Ureter (tissue), 1 donor: ENCODE measurements around the gene RPS10. TPM values are rescaled to one million over a fixed set of nuclear protein-coding genes. Genes with fewer than 3 reads are reported as not detected.

ENCODE experiments used
- DNase-seq: peaks from one replicate; pipeline ENCODE4 v3.0.0-alpha.2; 2020; ENCODE audit warnings: low spot score
- total RNA-seq: library from RNA; stranded (reverse); gene quantifications from one replicate; pipeline ENCODE4 v1.2.4, GENCODE V29; 2023
- donor health status: DM: yes; HTN: yes; CAD: no.

The RPS10 gene
- total RNA-seq = 1,781 TPM

DNA sequence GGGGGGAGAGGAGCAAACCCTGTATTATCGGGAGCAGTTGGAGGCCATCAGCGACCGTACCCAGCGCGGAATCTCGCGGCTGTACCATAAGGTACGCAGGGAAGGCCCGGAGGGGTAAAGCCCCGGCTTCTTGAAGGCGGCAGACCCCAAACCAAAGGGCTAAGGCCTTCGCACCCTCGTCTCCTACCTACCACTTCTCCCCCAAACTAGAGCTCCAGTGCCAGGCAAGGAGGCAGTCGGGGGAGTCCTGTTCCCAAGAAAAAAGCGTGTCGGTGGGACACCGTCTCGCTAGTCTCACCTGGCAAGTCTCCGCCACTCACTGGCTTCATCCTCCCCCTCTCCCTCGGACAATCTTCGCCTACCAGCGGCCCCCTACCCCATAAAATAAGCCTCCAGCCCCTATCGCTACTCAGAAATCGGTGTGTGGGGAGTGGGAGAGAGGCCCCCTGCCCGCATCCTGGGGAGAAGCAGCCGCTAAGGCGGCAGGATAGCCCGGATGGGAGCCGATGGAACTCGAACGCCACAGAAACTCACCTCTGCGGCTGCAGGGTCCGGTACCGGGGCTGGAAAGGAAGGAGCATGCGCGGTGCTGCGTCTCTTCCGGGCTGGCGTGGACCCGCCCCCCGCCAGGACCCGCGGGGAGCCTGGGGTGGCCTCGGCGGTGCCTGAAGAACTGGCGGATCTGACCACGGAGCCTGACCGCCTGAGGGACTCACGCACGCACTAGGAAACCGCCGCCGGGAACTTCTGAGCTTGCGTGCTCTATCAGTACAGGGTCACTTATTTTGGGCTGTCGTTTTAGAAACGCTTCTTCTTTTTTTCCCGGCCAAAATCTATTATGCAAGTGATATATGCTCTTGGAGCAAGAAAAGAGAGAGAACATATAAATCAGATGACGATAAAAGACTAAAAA lies at the start of gene RPS10:
RPS10 (minus strand) TSS at position 572 of the 913 bp plus-strand sequence. CDS start 848 bp downstream, outside the sequence.
- peak; percentile 94 for DNase-seq

DNA sequence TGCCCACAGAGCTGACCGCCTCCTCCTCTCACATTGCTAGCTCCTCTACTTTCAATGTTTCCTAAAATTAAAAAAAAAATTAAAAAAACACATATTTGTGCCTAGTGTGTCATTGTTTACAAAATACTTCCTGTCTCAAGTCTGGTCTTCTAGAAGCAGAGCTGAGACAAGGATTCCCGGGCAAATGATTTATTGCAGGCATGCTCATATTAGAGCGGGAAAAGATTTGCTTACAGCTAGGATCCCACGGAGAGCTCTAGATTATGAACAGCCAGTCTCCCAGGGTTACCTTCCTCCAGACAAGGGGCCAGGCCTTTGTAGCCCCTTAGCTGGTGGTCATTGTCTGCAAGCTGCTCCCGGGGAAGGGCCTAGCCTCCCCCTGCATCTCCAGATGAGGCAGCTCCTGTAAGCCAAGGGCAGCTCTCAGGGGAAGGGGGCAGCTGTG lies 49.4 kb upstream of the RPS10 start:
- no peak for DNase-seq

GRCh38 chr6:34474754-34475153 lies 48.9 kb upstream of the RPS10 start:
- DNase-seq = no peak

GRCh38 chr6:34473967-34474366 lies 48.1 kb upstream of the RPS10 start:
- DNase-seq = no peak

DNA sequence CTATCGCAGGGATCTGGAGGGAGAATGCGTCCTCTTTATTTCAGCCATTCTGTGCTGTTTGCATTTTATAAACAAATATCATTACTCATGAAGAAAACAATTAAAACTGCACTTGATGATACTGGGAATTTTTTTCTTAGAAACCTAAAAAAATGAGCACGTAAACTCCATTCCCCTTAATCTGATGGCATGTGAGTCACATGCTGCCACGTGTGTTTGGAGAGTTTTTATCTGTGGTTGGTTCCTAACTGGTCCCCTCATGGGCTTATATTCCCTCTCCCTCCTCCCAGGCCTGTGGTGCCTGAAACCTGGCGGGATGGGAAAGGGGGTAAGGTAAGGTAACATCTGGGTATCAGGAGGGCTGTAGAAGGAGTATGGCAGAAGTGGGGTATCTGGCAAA lies 46.6 kb upstream of the RPS10 start:
- DNase-seq = no peak

DNA sequence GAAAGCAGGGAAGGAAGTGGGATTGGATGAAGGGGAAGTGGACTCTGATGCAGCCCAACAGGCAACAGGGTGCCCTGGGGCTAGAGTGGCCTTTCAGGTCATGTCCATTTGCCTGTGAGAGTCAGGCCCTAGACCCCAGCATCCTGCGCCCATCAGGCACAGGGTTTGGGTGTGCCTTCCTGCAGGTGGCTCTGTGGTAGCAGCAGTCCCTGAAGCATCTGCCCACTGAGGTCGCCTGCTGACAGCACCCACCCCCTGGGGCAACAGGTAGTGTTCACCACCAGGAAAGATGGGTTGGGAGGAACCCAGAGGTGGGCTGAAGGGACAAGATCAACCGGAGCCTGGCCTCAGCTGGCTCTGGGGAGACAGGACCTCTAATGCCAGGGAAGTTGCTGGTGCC lies 43.6 kb upstream of the RPS10 start:
- DNase-seq = no peak

GRCh38 chr6:34468378-34468892 lies 42.6 kb upstream of the RPS10 start:
- DNase-seq = no peak

DNA sequence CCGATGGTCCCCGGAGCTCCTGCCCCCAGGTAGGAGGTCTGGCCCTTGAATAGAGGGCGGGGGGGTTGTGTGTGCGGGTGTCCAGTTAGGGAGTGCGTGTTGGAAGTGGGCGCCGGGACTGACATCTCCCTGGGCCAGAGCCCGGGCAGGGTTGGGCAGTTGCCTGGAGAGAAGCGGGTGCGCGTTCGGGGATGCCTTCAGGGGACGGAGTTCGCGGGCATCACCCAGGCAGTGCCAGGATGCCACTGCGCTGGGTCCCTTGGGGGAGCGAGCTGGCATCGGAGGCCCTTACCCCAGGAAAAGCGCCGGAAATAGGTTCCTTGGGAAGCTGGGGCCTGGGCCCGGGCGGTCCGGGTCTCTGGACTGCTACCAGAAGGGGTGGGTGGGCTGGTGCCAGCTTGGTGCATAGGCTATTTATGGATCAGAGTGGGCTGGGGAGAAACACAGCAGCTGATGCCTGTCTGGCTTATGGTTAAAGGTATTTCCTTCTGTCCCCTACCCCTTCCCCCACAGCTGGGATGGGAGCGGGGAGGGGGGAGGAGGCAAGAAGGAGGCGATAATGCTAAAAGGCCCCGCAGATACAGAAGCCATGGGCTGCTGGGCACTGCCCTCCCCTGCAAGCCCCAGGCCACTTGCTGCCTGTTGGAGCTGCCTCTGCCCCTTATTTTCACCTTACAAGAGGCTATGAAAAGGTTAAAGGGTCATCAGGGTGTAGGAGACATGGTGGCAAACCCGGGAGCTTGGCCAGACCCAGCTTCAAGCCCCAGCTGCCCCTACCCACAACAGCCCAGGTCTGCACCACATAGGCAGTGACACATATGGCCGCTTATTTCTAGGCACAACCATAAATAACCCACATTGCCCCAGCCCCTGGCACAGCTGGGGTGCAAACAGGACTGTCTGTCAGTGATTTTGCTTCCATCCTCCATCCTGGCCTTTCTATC lies 40.6 kb upstream of the RPS10 start:
- no peak for DNase-seq

DNA sequence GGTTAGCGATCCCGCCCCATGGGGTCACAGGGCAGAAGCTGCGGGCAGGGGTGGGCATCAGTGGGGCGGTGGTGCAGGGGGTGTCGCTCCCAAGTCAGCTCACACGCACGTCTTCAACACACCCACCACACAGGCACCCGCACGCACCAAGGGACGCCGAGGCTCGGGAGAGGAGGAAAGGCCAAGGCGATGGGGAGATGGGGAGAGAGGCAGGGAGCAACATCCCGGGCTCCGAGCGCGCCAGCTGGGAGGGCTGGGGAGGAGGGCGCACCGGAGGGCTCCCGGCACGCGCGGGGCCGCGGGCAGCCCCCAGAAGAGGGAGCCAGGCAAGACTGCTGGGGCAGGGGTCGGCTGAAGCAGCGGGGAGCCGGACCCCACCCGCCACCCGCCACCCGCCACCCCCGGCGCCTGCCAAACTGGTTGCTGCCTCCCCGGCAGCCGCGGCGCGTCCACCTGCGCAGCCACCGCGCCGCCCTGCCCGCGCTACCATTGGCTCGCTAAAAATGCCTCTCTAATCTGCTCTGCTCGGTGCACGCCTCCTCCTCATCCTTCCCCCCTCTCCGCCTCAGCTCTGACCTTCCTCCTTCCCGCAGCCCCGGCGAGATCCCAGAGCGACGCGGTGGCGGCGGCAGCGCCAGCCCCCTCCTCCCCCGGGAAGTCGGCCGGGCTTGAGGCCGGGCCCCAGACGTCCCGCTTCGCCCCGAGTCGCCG lies 39.8 kb upstream of the RPS10 start, which contains the start of gene PACSIN1:
PACSIN1 (plus strand) TSS at position 546 of the 711 bp plus-strand sequence. CDS start 60,230 bp downstream, outside the sequence.
- no peak for DNase-seq

- DNase-seq = no peak
These were observed 38.0 kb upstream of the RPS10 start for GRCh38 chr6:34463849-34464248.

DNA sequence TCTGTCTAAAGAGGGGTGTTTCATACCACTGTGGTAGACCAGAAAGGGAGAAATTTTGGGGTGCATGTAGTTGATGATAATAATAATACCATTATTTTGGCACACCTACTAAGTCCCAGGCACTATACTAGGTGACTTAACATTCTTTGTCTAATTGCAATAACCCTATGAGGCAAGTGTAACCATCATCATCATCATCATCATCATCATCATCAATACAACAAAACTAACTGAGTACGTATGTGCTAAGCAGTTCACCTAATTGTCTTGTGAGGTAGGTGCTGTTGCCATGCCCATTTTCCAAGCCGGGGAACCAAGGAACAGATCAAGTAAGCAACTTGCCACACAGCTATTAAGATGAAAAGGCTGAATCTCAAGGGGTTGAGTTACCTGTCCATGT lies 37.4 kb upstream of the RPS10 start:
- DNase-seq = no peak

- DNase-seq = peak; percentile 58
These were observed 36.7 kb upstream of the RPS10 start for GRCh38 chr6:34462551-34462971.

- no peak for DNase-seq
These were observed 36.1 kb upstream of the RPS10 start for GRCh38 chr6:34462010-34462409.

GRCh38 chr6:34460796-34461507 lies 35.1 kb upstream of the RPS10 start:
- DNase-seq = no peak

DNA sequence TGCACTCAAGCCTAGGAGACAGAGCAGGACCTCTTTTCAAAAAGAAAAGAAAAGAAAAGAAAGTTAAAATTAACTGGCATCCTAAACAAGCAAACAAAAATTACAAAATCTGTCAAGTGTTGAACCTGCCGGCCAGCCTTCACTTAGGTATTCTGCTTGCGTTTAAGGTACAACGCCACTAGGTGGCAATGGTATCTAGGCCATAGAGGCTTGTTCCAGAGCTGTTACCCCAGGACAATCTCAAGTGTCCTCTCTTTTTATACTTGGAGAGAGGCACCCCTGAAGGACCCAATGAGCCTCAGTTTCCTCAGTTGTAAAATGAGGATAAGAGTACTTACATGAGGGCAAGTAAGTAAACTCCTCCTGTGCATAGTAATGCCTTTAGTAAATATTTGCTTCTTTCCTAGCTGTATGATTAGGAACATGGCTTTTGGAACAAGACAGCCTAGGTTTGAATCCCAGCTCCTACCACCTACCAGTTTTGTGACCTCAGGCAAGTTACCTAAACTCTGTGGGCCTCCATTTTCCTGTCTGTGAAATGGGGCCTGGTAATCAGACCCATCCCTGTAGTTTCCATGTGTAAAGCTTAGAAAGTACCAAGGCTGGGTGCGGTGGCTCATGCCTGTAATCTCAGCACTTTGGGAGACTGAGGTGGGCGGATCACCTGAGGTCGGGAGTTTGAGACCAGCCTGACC lies 34.2 kb upstream of the RPS10 start:
- DNase-seq = no peak

- DNase-seq = no peak
These were observed 32.2 kb upstream of the RPS10 start for GRCh38 chr6:34457742-34458735.

DNA sequence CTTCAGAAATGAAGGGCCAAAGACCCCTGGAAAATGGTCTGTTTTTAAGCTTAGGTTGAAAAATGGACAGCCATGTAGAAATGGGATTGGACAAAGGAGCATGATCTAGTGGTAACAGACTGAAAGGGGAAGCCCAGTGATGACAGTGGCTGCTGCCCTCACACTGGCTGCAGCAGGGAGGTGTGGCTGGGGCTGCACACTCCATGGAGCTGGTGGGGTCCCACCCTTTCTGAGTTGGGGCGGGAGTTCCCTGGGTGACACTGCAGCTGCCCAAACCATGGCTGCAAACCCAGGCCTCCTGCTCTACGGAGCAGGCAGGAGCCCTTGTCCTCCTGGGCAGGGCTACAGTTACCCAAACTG lies 31.5 kb upstream of the RPS10 start:
- no peak for DNase-seq

- no peak for DNase-seq
These were observed 30.0 kb upstream of the RPS10 start for GRCh38 chr6:34455831-34456230.

DNA sequence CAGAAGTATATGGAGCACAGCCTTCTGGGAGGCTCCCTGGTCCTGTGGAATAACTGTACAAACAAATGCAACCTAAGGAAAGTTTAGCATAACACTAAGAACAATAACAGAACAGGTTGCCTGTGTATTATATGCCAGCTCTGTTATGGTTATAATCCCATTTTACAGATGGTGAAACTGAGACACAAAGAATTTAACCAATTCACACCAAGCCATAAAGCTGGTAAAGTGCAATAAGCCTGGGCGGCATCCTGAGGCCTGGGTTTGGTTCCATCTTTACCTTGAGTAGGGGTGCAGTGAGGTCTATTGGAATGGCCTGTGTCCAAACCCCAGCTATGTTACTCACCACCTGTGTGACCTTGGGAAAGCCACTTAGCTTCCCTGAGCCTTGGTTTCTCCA lies 25.3 kb upstream of the RPS10 start:
- no peak for DNase-seq
